NCI-H1092 (cell line): Measurements from ENCODE around the gene PRSS50.
"Not testable (repeated sequence)": the region's sequence is repeated elsewhere in the genome, so short reads cannot be mapped to it uniquely, and the experiment has no call there.

Experiments
- DNase-seq: peaks from one replicate; lab custom pipeline; 2025; lab: John Stamatoyannopoulos, UW

The PRSS50 gene

DNA sequence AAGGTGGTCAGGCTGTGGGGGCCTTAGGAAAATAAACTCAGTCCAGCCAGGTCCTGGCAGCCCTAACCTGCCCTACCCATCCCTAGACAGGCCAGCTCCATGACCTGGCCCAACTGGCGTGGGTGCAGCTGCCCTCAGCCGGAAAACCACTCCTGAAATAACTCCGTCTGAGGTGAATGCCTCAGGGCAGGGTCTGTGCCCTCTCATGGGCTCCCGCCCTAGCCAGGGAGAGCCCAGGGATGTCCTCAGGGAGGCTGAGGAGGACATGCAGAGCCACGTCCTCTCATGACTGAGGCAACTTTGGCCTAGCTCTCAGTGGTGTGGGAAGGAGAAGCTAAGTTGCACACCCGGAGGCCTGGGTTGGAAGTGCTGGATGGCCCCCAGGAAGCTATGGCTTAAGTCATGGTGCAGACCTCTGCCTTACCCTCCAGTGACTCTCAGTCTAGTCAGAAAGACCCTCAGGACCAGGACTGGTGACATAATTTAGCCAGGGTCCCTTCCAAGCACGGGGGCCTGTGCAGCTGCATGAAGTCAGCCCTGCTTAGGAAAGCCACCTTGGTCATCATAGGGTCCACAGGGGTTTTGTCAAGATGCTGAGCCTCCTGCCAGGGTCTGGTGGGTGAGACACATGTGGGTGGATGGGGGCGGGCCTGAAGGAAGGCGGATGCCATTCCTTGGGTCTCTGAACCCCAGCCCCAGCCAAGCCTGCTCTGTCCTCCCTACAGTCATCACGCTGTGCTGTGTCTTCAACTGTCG, 9.1 kb downstream of the PRSS50 start:
- no peak for DNase-seq

DNA sequence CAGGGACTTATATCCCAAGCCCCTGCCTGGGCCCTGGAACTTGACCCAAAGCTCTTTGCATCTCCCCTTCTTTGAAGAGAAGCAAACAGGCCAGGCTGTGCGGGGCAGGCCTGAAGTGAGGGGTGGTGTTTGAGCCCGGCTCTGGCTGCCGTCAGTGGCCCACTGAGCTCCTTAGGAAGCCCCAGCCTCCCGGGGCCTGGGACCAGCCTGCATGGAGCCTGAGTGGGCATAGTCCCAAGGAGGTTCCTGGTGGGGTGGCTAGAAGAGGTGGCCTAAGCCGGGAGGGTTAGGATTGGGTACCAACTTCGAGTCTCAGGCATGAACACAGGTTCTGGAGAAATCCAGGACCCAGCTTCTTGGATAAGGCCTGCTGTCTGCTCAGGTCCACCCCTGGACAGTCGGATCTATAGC, 10.1 kb downstream of the PRSS50 start:
- no peak for DNase-seq

GRCh38 chr3:46706771-46707582, 10.7 kb downstream of the PRSS50 start:
- DNase-seq, result no peak

GRCh38 chr3:46705751-46706552, 11.7 kb downstream of the PRSS50 start:
- no peak for DNase-seq

DNA sequence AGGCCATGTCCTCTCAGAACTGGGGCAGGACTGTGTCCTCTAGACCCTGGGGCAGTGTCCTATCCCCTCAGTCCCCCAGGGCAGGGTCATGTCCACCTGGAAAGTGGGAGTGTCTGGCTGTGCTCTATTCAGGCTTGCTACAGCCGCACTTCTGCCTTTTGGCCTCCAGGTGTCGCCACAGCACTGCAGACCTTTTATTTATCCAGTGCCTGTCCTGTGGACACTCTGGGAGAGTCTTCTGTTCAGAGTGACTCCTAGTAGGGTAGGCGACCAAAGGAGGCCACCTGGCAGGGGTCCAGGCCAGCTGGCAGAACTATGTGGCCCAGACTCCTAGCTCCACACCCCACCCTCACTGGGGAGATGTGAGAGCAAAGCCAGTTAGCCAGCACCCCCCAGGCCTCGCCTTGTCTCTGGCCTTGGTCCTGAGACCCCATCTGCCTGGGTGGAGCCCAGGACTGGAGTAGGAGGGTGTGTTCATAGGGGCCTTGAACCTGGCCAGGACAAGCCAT, 12.6 kb downstream of the PRSS50 start:
- DNase-seq, result peak; percentile 23

DNA sequence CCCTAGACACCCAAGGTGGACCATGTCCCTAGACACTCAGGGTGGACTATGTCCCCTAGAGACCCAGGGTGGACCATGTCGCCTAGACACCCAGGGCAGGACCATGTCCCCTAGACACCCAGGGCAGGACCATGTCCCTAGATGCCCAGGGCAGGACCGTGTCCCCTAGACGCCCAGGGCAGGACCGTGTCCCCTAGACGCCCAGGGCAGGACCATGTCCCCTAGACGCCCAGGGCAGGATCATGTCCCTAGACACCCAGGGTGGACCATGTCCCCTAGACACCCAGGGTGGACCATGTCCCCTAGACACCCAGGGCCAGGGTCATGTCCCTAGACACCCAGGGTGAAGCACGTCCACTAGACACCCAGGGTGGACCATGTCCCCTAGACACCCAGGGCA, 13.3 kb downstream of the PRSS50 start:
- DNase-seq, result not testable (repeated sequence)

DNA sequence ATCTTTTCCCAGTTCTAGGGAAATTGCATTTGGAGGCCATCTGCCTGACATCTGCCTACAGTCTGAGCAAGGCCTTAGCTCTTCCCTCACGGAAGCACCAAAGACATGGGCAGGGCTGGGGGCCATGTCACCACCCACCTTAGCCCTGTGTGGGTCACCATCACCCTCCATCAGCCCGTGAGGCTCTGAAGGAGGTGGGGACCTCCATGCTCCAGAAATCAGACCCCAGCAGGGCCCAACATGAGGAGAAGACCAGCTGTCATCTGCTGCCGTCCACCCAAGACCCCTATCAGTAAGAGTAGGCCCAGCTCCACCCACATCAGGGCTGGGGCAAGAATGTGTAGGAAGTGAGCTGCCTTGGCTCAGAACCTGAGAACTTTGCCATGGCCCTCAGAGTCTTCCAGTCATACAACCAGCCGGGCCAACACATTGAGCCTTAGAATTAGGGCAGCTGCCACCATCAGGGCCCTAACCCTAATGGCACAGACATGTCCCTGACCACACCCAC, 14.6 kb downstream of the PRSS50 start:
- DNase-seq, result no peak

DNA sequence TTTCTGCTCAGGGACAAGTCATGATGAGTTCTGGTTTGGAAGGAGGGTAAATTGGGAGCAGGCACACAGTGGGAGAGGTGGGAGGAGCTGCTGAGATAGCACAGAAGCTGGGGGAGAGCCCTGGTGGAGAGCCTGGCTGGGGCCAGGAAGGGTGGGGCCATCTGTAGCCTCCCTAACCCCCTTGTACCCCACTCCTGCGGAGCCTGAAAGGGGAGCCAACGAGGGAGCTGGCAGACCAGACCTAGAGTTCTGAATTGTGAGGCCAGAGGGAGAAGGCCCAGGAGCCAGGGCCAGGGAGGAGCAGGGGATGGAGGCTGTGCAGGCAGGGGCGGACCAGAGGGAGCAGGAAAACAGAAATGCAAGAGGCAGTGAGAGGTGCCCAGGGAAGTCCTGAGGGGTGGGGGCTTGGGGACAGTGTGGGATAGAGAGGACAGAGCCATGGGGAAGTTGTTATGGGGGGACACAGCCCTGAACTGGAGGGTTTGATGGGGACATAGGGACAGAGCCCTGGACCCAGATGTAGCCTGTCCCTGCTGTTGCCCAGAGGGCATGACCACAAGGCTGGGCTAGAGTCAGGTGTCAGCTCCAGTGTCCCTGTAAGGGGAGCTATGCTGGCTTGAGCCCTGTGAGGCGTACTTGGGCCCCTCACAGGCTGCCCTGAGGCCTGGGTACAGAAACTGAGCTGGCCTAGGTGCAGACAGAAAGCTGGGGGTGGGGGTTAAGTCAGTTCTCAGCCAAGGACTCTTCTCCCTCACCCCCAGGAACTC, 15.2 kb downstream of the PRSS50 start:
- no peak for DNase-seq

- no peak for DNase-seq
These were observed 16.3 kb downstream of the PRSS50 start, which contains the start of gene TMIE for GRCh38 chr3:46701181-46701939. TSS of gene TMIE (plus strand) at chr3:46701392. CDS start at chr3:46701488, 96 bp downstream.

DNA sequence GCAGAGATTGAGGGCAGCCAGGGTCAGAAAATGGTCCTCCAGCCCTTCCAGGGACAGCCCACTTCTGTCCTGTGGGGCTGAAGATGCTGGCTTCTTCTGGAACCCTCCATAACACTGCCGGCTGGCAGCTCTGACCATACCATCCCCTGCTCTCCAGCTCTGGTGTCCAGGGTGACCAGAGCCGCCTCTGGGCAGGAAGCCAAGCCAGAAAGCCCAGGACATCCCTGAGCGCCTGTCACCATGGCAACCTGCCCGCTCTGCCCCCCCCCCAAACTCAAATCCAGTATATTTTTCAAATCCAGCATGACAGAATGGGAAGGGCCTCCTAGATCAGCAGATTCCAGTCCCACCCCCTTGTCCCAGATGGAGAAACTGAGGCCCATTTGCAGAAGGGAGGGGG, 16.9 kb downstream of the PRSS50 start:
- DNase-seq, result peak; percentile 34

GRCh38 chr3:46699676-46700523, 17.8 kb downstream of the PRSS50 start:
- no peak for DNase-seq

DNA sequence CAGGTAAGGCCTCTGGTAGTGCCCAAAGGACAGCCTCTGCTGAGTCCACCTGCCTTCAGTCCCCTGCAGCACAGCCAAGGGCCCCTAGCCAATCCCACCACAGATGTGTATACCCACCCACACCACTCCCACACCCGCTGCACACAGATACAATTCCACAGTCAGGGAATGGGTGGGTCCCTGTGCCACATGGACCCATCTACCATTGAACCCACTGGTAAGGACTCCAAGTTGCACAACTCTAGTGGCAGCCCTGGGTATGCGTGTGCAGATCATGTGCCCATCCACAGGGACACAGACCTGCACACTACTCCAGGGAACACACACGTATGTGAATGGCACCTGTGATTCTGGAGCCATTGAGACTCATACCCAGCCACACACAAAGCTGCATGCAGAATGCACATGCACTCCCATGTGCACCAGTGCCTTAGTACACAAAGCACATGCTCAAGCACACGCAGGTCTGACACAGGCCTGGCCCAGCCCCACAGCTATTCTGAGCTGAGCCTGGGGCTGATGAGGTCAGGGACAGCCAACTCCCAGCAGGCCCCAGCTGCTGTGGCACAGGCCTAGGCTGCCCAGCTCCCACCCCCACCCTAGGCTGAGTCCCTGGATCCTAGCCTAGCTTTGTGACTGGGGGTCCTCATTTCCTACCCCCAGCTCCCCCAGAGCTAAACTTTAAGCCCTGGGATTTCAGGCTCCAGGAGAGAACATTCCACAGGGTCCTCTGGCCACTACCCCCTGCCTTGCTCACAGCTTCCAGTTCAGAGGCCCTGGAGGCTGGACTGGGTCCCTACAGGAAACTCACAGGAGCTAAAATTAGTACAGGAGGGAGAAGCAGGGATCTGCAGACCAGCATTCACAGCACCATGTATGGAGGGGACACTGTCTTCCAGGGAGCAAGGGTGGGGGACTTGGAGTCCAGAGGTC, 21.4 kb downstream of the PRSS50 start:
- no peak for DNase-seq

GRCh38 chr3:46695177-46695961, 22.3 kb downstream of the PRSS50 start:
- DNase-seq, result no peak

DNA sequence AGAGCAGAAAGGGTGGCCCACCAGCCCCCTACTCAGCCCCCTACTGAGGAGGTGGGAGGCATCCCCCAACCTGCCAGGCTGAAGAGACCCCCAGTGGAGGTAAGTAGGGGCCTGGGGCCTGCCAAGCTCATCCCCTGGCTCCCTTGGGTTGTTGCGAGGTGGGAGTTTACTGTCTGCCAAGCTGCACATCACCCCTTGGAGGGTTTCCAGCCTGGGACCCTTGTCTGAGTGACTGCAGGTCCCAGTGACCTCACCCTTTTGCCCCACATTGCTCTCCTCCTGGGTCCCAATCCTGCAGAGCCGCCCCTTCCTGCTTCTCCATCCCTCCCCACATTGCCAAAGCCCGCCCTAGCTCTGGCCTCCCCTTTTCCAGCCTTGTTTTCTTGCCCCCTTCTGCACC, 23.1 kb downstream of the PRSS50 start:
- no peak for DNase-seq

DNA sequence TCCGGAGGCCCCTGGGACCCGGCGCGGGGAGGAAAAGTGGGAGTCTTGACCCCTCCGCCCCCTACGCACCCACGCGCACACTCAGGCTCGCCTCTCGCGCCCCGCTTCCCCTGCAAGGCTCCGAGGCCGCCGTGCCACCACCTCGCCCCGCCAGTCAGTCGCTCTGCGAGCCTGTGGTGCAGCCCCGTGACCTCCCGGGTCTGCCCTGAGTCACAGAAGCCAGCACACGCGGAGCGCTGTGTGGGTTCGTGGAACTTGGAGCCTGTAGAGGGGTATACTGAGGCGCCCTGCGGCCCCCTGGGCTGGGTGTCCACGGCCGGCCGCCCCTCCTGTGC, 23.8 kb downstream of the PRSS50 start:
- DNase-seq, result no peak

GRCh38 chr3:46693038-46693891, 24.4 kb downstream of the PRSS50 start, which contains the start of gene ALS2CL:
TSS of gene ALS2CL (minus strand) at chr3:46693679. CDS start at chr3:46689440, 4,239 bp downstream.
- no peak for DNase-seq

- DNase-seq, result no peak
These were observed 25.1 kb downstream of the PRSS50 start for GRCh38 chr3:46692566-46692990.
